PFSK-1 (cell line): ENCODE measurements around the gene HLCS.

Source experiments
- POLR2AphosphoS5 ChIP-seq: IDR thresholded peaks from 2 replicates; pipeline ENCODE4 v1.6.1; 2012; ENCODE audit warnings: low read depth, mild to moderate bottlenecking, control low read depth, low read length, moderate library complexity
- SIN3A ChIP-seq: IDR thresholded peaks from 2 replicates; pipeline ENCODE4 v1.6.1; 2012; ENCODE audit warnings: mild to moderate bottlenecking, low read length, moderate library complexity, borderline replicate concordance; ENCODE audit not compliant: insufficient read depth

DNA sequence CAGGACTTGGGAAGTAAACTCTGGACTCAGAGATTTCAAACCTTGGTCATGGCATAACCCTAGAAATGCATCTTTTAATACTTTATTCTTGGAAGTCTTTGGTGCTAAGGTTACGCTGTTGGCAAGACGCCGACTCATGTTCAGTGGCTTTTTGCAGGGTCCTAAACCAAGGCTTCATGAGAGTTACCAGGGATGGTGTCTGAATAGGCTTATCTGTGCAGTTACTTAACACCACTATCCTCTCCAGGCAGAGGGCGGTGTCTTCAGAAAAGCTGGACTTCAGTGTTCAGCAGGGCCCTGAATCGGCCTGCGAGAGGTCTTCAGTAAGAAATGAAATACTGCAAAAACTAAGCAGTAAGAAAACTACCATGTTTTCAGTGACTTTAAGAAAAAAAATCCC lies 209.3 kb downstream of the HLCS start:
- no peak for TF ChIP-seq POLR2AphosphoS5
- no peak for TF ChIP-seq SIN3A
